GM12875 (cell line): ENCODE measurements around the gene MX1.

ENCODE experiments used
- H3K4me3 ChIP-seq: one replicate; pipeline ENCODE4 v1.5.1; 2011; ENCODE audit warnings: low read depth, low read length, control low read depth
- TF ChIP-seq, protein P1 (sequence below): IDR thresholded peaks from 2 replicates; pipeline ENCODE4 v1.5.1; 2011; ENCODE audit warnings: low read depth, mild to moderate bottlenecking, control low read depth, inconsistent platforms, low read length, moderate library complexity, borderline replicate concordance; ENCODE audit not compliant: insufficient read depth

Gene MX1

DNA sequence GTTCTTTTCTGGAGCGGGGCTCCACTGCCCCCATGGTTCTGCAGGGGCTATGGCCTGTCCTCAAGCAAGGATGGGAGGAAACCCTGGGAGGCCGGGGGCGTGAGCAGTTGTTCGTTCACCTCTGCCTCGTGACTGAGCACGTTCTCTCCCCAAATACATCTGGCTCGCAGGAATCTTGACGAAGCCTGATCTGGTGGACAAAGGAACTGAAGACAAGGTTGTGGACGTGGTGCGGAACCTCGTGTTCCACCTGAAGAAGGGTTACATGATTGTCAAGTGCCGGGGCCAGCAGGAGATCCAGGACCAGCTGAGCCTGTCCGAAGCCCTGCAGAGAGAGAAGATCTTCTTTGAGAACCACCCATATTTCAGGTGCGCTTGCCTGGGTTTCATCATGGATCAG is 15.5 kb downstream of the MX1 start:
- no peak overlapping the region for H3K4me3 ChIP-seq
- TF ChIP-seq, protein P1, sequence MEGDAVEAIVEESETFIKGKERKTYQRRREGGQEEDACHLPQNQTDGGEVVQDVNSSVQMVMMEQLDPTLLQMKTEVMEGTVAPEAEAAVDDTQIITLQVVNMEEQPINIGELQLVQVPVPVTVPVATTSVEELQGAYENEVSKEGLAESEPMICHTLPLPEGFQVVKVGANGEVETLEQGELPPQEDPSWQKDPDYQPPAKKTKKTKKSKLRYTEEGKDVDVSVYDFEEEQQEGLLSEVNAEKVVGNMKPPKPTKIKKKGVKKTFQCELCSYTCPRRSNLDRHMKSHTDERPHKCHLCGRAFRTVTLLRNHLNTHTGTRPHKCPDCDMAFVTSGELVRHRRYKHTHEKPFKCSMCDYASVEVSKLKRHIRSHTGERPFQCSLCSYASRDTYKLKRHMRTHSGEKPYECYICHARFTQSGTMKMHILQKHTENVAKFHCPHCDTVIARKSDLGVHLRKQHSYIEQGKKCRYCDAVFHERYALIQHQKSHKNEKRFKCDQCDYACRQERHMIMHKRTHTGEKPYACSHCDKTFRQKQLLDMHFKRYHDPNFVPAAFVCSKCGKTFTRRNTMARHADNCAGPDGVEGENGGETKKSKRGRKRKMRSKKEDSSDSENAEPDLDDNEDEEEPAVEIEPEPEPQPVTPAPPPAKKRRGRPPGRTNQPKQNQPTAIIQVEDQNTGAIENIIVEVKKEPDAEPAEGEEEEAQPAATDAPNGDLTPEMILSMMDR = no peak

DNA sequence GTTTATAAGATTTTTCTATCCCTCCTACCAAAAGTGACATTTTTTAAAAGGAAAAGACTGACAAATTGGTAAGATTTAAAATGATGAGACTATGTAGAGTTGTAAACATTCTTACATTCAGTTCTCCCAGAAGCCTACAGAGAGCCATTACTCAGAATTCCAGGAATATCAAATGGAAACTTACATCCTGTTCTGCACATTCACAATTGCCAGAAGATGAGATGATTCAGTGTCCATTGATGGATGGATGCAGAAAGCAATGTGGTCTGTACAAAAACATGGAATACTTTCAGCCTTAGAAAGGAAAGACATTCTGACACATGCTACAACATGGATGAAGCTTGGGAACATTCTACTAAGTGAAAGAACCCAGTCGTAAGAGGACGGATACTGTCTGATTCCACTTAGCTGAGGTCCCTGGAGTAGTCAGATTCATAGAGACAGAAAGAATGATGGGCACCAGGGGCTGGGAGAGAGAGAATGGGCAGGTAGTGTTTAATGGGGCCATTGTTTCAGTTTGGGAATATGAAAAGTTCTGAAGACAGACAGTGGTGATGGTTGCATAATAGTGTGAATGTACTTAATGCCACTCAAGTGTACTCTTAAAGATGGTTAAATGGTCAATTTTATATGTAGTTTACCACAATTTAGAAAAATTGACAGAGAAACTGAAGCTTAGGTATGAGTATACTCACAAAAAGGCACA is 16.6 kb downstream of the MX1 start:
- H3K4me3 ChIP-seq = no peak overlapping the region
- TF ChIP-seq, protein P1 = no peak

DNA sequence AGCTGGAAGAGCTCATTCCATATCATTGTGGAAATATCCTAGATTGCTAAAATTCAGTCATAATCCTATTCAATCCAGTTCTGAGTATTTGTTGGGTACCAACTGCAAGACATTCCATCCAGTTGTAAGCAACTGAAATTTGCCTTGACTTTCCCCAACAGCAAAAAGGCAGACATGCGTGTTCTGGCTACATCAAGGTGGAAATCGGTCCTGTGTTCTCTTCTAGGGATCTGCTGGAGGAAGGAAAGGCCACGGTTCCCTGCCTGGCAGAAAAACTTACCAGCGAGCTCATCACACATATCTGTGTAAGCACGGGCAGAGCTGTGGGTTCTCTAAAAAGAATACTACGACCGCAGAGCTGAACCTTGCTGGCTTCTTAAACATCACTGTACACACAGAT is 17.5 kb downstream of the MX1 start:
- TF ChIP-seq, protein P1 = no peak
- no peak overlapping the region for H3K4me3 ChIP-seq

DNA sequence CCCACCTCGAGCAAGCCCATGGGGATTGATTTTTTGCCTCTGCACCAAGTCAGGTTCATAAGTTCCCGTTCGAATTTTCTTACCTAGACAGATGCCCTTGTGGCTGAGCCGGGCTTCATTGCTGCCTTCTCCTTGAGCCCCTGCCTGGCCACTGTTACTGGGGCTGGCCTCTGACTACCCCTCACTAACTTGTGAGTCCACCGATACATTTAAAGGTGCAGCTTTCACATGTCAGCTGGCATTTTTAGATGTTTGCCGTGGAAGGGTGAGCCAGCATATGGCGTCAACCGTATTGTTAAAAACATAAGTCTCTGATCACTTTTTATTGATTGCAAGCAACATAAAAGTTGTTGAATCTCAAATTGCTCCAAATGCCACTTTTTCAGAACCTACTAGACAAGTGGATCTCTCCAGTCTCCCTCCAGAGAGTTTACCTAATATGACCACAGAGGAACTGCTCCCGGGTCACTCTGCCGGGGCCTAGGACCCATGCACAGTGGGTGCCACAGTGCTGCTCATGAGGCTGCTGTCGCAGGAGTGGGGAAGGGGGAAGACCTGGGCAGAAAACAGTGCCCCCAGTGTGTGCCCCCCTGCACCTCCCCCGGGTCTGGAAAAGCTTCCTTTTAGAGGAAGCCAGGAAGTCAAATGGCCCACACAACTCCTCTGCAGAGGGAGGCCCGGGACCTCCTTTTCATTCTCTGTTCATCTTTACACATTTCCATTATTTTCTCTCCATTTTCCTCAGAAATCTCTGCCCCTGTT is 18.8 kb downstream of the MX1 start:
- TF ChIP-seq, protein P1 = no peak

DNA sequence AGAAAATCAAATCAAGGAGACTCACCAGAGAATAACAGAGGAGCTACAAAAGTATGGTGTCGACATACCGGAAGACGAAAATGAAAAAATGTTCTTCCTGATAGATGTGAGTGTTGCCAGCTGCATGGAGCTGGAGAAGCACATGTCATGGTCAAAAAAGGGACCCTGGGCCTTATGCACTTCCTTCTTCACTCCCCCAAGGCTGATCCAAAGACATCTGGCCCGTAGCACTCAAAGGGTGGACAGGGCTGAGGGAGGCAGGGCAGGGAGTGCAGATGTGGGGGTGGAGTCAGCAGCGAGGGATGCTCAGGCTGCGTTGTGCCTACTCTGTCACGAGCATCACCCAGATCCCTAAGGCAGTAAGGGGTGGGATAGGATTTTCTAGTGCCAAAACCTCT is 19.4 kb downstream of the MX1 start:
- TF ChIP-seq, protein P1 = no peak
- no peak overlapping the region for H3K4me3 ChIP-seq

More for the DNA sequence above, 18.8 kb downstream of the MX1 start:
- H3K4me3 ChIP-seq = no peak overlapping the region

DNA sequence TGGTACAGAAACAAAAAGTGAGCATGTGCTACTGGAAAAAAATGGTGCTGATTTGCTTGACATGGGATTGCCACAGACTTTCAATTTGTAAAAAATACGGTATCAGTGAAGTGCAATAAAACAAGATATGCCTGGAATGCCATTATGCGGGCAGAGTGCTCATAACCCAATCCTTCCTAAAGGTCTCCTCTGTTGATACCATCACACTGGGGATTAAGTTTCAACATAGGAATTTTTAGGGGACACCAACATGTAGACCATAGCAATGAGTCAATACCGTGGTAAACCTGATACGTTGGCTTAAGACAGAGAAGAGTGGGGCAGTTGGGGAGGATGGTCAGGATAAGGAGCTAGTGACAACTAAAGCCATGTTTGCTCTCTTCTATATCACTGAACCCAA is 20.5 kb downstream of the MX1 start:
- no peak overlapping the region for H3K4me3 ChIP-seq
- TF ChIP-seq, protein P1 = no peak

DNA sequence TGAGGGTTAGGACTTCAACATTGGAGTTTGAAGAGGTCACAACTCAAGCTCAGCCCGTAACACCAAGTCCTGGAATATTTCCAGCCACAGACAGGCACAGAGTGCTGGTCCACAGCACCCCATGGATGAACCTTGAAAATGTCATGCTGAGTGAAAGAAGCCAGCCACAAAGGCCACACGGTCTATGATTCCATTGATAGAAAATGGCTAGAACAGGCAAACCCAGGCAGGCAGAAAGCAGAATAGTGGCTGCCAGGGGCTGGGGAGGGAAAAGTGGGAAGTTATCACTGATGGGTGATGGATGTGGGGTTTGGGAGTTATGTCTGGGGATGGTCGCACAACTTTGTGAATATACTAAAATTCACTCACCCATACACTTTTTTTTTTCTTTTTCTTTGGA is 21.3 kb downstream of the MX1 start:
- TF ChIP-seq, protein P1 = no peak
- no peak overlapping the region for H3K4me3 ChIP-seq
